Activated naive CD8-positive, alpha-beta T cell (primary cell): Measurements from ENCODE around the gene GREB1L.

ENCODE experiments used
- H3K27ac Mint-ChIP-seq: one replicate; pipeline ENCODE4 v1.8.0; 2021; ENCODE audit warnings: mixed read lengths
- H3K27me3 Mint-ChIP-seq: one replicate; pipeline ENCODE4 v1.8.0; 2021; ENCODE audit warnings: mixed read lengths
- H3K36me3 Mint-ChIP-seq: one replicate; pipeline ENCODE4 v1.8.0; 2021; ENCODE audit warnings: mixed read lengths
- H3K4me1 Mint-ChIP-seq: one replicate; pipeline ENCODE4 v1.8.0; 2021; ENCODE audit warnings: low read depth, mixed read lengths
- H3K4me3 Mint-ChIP-seq: one replicate; pipeline ENCODE4 v1.8.0; 2021; ENCODE audit warnings: mild to moderate bottlenecking, mixed read lengths
- H3K9me3 Mint-ChIP-seq: one replicate; pipeline ENCODE4 v1.8.0; 2021; ENCODE audit warnings: low read depth, mixed read lengths

GREB1L gene

GRCh38 chr18:21450913-21451312, 208.9 kb downstream of the GREB1L start:
- Mint-ChIP-seq H3K4me1 (no peaks in the 10 kb centered on the region), H3K9me3 (no peaks in the 10 kb centered on the region), H3K4me3 (no peak overlapping the region), H3K36me3 (no peaks in the 10 kb centered on the region), H3K27me3 (no peaks in the 10 kb centered on the region), H3K27ac (no peak overlapping the region)

- no peaks in the 10 kb centered on the region for H3K9me3 Mint-ChIP-seq
- H3K27me3 Mint-ChIP-seq: no peaks in the 10 kb centered on the region
- no peaks in the 10 kb centered on the region for H3K36me3 Mint-ChIP-seq
- H3K27ac Mint-ChIP-seq: no peak overlapping the region
- no peaks in the 10 kb centered on the region for H3K4me1 Mint-ChIP-seq
- H3K4me3 Mint-ChIP-seq: no peak overlapping the region
These were observed 209.8 kb downstream of the GREB1L start for GRCh38 chr18:21451851-21452250.

DNA sequence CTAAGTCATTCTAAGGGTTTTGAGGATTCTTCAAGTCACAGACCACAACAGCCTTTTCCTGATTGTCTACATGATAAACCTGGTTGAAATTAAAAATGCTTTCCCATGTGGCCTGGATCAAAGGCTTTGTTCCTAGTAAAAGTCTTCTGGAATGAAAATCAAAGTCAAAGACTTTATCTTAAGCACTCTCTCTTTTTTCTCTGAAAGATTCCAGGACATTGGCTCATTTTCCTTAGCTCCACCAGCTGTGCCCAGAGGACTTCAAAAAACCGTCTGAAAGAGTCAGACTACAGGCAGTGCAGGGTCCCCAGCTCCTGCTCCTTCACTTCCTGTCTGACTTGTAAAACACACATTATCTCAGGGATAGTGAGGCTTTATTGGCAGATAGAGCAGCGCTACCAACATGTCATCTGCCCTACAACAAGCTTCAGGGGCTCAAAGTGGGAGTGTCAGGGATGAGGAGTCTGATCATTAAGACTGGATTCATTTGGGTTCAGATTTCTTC, 210.3 kb downstream of the GREB1L start:
- Mint-ChIP-seq H3K4me3 (no peak overlapping the region), H3K27ac (no peak overlapping the region), H3K4me1 (no peaks in the 10 kb centered on the region), H3K36me3 (no peaks in the 10 kb centered on the region), H3K9me3 (no peaks in the 10 kb centered on the region), H3K27me3 (no peaks in the 10 kb centered on the region)

GRCh38 chr18:21452796-21453510, 210.9 kb downstream of the GREB1L start:
- Mint-ChIP-seq H3K36me3 (no peaks in the 10 kb centered on the region), H3K4me1 (no peaks in the 10 kb centered on the region), H3K27ac (no peak overlapping the region), H3K9me3 (no peaks in the 10 kb centered on the region), H3K27me3 (no peaks in the 10 kb centered on the region), H3K4me3 (no peak overlapping the region)

GRCh38 chr18:21453511-21453901, 211.5 kb downstream of the GREB1L start:
- no peak overlapping the region for H3K27ac Mint-ChIP-seq
- H3K4me3 Mint-ChIP-seq: no peak overlapping the region
- H3K27me3 Mint-ChIP-seq: no peaks in the 10 kb centered on the region
- H3K4me1 Mint-ChIP-seq: no peaks in the 10 kb centered on the region
- H3K36me3 Mint-ChIP-seq: no peaks in the 10 kb centered on the region
- H3K9me3 Mint-ChIP-seq: no peaks in the 10 kb centered on the region

GRCh38 chr18:21454725-21455124, 212.7 kb downstream of the GREB1L start:
- no peaks in the 10 kb centered on the region for H3K4me1 Mint-ChIP-seq
- H3K36me3 Mint-ChIP-seq: no peaks in the 10 kb centered on the region
- H3K9me3 Mint-ChIP-seq: no peaks in the 10 kb centered on the region
- H3K27me3 Mint-ChIP-seq: no peaks in the 10 kb centered on the region
- no peak overlapping the region for H3K27ac Mint-ChIP-seq
- no peak overlapping the region for H3K4me3 Mint-ChIP-seq

DNA sequence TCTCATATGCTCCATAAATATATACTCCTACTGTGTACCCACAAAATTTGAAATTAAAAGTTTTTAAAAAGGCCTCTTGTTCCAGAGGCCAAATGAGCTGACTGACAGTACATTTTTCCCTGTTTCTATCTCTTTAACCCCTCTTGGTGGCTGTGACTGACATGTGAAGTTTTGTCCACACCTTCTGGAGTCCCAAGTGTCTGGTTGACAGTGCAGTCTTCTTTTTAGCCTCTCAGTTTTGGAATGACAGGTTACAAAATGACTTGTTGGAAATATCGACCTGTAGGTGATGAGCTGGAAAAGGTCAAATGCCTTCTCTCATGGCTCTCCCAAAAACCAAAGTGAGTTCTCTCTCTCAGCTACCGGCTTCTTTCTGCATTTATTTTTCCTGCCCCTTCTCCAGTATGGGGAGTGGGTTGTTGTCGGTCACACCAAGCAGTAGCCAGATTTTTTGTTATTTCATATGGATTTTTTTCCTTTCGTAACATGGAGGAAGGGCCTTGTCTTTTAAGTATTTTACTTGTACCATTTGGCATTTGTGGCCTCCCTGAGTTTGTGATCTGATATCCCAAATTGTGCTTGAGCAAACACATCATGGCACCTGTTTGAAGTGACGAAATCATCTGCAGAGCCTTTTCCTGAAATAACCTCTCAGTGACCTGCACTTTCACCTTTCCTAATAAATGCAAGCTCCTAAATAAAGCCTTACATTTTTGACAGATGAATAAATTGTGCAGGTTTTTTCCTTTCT, 214.6 kb downstream of the GREB1L start:
- no peaks in the 10 kb centered on the region for H3K4me1 Mint-ChIP-seq
- peaks cover 4% of the 10 kb centered on the region for H3K27me3 Mint-ChIP-seq
- H3K4me3 Mint-ChIP-seq: no peak overlapping the region
- H3K36me3 Mint-ChIP-seq: no peaks in the 10 kb centered on the region
- H3K9me3 Mint-ChIP-seq: no peaks in the 10 kb centered on the region
- no peak overlapping the region for H3K27ac Mint-ChIP-seq

- Mint-ChIP-seq H3K9me3 (no peaks in the 10 kb centered on the region), H3K4me1 (no peaks in the 10 kb centered on the region), H3K27ac (no peak overlapping the region), H3K27me3 (peaks cover 7% of the 10 kb centered on the region), H3K4me3 (no peak overlapping the region), H3K36me3 (no peaks in the 10 kb centered on the region)
These were observed 215.1 kb downstream of the GREB1L start for GRCh38 chr18:21457179-21457535.

GRCh38 chr18:21458310-21458709, 216.3 kb downstream of the GREB1L start:
- Mint-ChIP-seq H3K4me1 (no peaks in the 10 kb centered on the region), H3K36me3 (no peaks in the 10 kb centered on the region), H3K27ac (no peak overlapping the region), H3K27me3 (peaks cover 8% of the 10 kb centered on the region), H3K9me3 (no peaks in the 10 kb centered on the region), H3K4me3 (no peak overlapping the region)

DNA sequence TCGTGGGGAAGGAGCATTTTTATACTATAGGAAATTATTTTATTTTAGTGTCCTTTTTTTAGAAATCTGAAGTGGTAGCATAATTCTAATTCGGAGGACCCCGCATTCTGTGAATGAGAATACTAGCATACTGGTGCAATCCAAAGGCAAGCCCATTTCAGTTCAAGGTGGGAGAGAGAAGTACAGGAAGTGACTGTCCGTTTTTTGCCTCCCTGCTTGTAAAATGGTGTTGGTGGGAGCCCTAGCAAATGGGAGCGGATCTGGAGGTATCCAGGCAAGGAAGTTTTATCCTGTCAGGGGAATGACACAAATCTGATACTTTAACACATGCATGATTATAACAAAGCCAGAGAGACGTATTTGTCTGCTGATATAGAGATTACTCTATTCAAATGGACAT, 216.8 kb downstream of the GREB1L start:
- no peaks in the 10 kb centered on the region for H3K9me3 Mint-ChIP-seq
- H3K4me3 Mint-ChIP-seq: no peak overlapping the region
- H3K36me3 Mint-ChIP-seq: no peaks in the 10 kb centered on the region
- no peaks in the 10 kb centered on the region for H3K4me1 Mint-ChIP-seq
- H3K27me3 Mint-ChIP-seq: peaks cover 12% of the 10 kb centered on the region
- no peak overlapping the region for H3K27ac Mint-ChIP-seq

DNA sequence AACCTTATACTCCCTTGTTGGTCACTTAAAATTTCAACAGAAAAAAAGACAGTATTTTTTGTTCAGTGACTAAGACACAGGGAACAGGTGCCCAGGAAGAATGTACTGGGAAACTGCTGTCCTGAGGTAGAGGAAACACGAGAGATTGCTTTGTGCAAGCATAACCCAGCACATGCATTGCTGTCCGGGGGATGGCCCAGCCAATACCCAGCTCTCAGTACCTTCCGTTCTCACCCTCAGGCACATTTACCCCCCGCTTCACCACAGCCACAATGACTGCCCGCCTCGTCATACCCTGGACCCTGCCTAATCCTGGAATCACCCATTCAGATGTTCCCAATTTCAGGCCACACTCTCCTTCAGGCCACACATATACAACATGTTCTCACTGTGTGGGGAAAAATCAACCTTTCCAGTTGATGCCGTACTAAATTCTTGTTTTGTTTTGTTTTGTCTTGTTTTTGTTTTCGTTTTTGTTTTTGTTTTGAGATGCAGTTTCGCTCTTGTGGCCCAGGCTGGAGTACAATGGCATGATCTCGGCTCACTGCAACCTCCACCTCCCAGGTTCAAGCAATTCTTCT, 217.8 kb downstream of the GREB1L start:
- Mint-ChIP-seq H3K36me3 (no peaks in the 10 kb centered on the region), H3K9me3 (no peaks in the 10 kb centered on the region), H3K4me3 (no peak overlapping the region), H3K27me3 (peaks cover 17% of the 10 kb centered on the region), H3K27ac (no peak overlapping the region), H3K4me1 (no peaks in the 10 kb centered on the region)

DNA sequence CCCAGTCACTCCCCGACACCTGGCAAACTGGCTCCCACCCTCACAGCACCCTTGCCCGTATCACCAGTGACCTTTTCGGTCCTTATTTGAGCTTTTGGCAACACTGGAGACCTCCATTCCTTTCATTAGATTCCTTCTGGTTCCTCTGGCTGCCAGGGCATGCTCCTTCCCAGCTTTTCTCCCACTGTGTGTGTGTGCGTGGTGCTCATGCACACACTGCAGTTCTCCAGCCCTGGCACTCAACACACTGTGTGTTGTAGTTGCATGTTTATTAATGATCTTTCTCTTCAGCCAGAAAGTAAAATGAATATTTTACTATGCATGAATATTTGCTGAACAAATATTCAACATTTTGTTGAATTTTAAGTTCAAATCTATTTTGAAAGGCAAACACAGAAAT, 219.4 kb downstream of the GREB1L start:
- Mint-ChIP-seq H3K27me3 (peaks cover 17% of the 10 kb centered on the region), H3K4me1 (no peaks in the 10 kb centered on the region), H3K36me3 (no peaks in the 10 kb centered on the region), H3K4me3 (no peak overlapping the region), H3K27ac (no peak overlapping the region), H3K9me3 (no peaks in the 10 kb centered on the region)

- Mint-ChIP-seq H3K4me1 (no peaks in the 10 kb centered on the region), H3K36me3 (no peaks in the 10 kb centered on the region), H3K4me3 (no peak overlapping the region), H3K9me3 (no peaks in the 10 kb centered on the region), H3K27ac (no peak overlapping the region), H3K27me3 (peaks cover 19% of the 10 kb centered on the region)
These were observed 221.7 kb downstream of the GREB1L start for GRCh38 chr18:21463718-21464117.

GRCh38 chr18:21468514-21469164, 226.6 kb downstream of the GREB1L start:
- Mint-ChIP-seq H3K27me3 (peaks cover 10% of the 10 kb centered on the region), H3K36me3 (no peaks in the 10 kb centered on the region), H3K4me1 (no peaks in the 10 kb centered on the region), H3K4me3 (no peak overlapping the region), H3K9me3 (no peaks in the 10 kb centered on the region), H3K27ac (no peak overlapping the region)

DNA sequence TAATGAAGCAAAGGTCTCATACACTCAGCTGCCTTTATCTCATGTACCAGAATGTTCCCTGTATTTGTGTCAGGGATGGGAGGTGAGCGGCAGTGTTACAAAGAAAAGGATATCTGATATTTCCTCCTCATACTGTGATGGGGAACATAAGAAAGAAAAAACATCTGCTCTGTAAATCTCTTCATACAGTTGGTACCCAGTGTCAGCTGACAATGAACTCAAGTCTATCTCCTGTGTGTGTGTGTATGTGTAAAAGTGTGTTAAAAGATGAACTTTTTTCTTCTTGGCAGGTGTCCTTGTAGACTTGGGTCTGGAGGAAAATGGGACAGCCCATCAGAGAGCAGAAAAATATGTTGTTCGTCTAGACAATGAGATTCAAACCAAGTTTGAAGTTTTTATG, 230.7 kb downstream of the GREB1L start:
- no peaks in the 10 kb centered on the region for H3K4me1 Mint-ChIP-seq
- H3K27me3 Mint-ChIP-seq: peaks cover 5% of the 10 kb centered on the region
- no peak overlapping the region for H3K27ac Mint-ChIP-seq
- H3K36me3 Mint-ChIP-seq: peaks cover 2% of the 10 kb centered on the region
- no peak overlapping the region for H3K4me3 Mint-ChIP-seq
- no peaks in the 10 kb centered on the region for H3K9me3 Mint-ChIP-seq
